Measurements from ENCODE around the gene UBE3C.

UBE3C gene

GRCh38 chr7:157183832-157184231 lies 45.1 kb downstream of the UBE3C start:
- DNase-seq, result no peak

GRCh38 chr7:157188091-157188665 lies 49.5 kb downstream of the UBE3C start:
- DNase-seq, result no peak

GRCh38 chr7:157189405-157189804 lies 50.7 kb downstream of the UBE3C start:
- no peak for DNase-seq

- no peak for DNase-seq
These were observed 54.1 kb downstream of the UBE3C start for GRCh38 chr7:157192861-157193260.

- DNase-seq, result no peak
These were observed 54.5 kb downstream of the UBE3C start for GRCh38 chr7:157193274-157193673.

GRCh38 chr7:157194948-157195347 lies 56.2 kb downstream of the UBE3C start:
- DNase-seq, result no peak

- DNase-seq, result peak; percentile 22
These were observed 57.1 kb downstream of the UBE3C start for GRCh38 chr7:157195868-157196267.

GRCh38 chr7:157204134-157204533 lies 65.4 kb downstream of the UBE3C start:
- no peak for DNase-seq

GRCh38 chr7:157205438-157205837 lies 66.7 kb downstream of the UBE3C start:
- no peak for DNase-seq

- DNase-seq, result no peak
These were observed 70.1 kb downstream of the UBE3C start for GRCh38 chr7:157208571-157209413.

- no peak for DNase-seq
These were observed 72.0 kb downstream of the UBE3C start for GRCh38 chr7:157210682-157211081.

GRCh38 chr7:157211690-157212089 lies 73.0 kb downstream of the UBE3C start:
- peak; percentile 61 for DNase-seq

GRCh38 chr7:157219154-157219553 lies 80.4 kb downstream of the UBE3C start:
- DNase-seq, result peak; percentile 27

GRCh38 chr7:157220916-157221569 lies 82.3 kb downstream of the UBE3C start:
- DNase-seq, result no peak

- no peak for DNase-seq
These were observed 84.0 kb downstream of the UBE3C start for GRCh38 chr7:157222687-157223086.

GRCh38 chr7:157224627-157225026 lies 85.9 kb downstream of the UBE3C start:
- DNase-seq, result peak; percentile 60

GRCh38 chr7:157228864-157229422 lies 90.2 kb downstream of the UBE3C start:
- DNase-seq, result peak; percentile 70

- DNase-seq, result no peak
These were observed 95.0 kb downstream of the UBE3C start for GRCh38 chr7:157233677-157234076.

GRCh38 chr7:157234271-157234670 lies 95.5 kb downstream of the UBE3C start:
- no peak for DNase-seq

- no peak for DNase-seq
These were observed 96.9 kb downstream of the UBE3C start for GRCh38 chr7:157235357-157236333.

GRCh38 chr7:157238087-157238486 lies 99.4 kb downstream of the UBE3C start:
- DNase-seq, result peak; percentile 13

- DNase-seq, result no peak
These were observed 101.0 kb downstream of the UBE3C start for GRCh38 chr7:157239571-157240270.

All from hematopoietic multipotent progenitor cell treated with erythropoietin and hydrocortisone succinate and interleukin-3 and kit ligand, for 4 days (in vitro differentiated cells).